Activated CD8-positive, alpha-beta T cell treated with anti-CD3 and anti-CD28 coated beads for 36 hours (primary cell): Measurements from ENCODE around the gene FSD1L. TPM values are rescaled to one million over a fixed set of nuclear protein-coding genes. Genes with fewer than 3 reads are reported as not detected.

Experiments
- ATAC-seq: fragments of 200-7000 bp; cut with Tn5 transposase; one replicate; pipeline ENCODE4 v1.10.0; 2021; ENCODE audit warnings: mild to moderate bottlenecking, moderate library complexity
- CTCF ChIA-PET: fragments of 350-600 bp; sonication (Branson Sonifier 250); formaldehyde crosslinking; loops from one replicate; lab custom pipeline; 2021; ENCODE audit warnings: antibody characterized with exemption; lab: Charles Lee
- POLR2A ChIA-PET: fragments of 350-600 bp; sonication (Branson Sonifier 250); formaldehyde crosslinking; loops from one replicate; lab custom pipeline; 2021; ENCODE audit warnings: antibody characterized with exemption; lab: Charles Lee
- DNase-seq: peaks from one replicate; pipeline ENCODE4 v3.0.0-alpha.2; 2020
- H3K27ac Mint-ChIP-seq: one replicate; pipeline ENCODE4 v1.8.0; 2021; ENCODE audit warnings: mild to moderate bottlenecking, mixed read lengths
- H3K27me3 Mint-ChIP-seq: one replicate; pipeline ENCODE4 v1.8.0; 2021; ENCODE audit warnings: mixed read lengths
- H3K36me3 Mint-ChIP-seq: one replicate; pipeline ENCODE4 v1.8.0; 2021; ENCODE audit warnings: low read depth, mixed read lengths
- H3K4me1 Mint-ChIP-seq: one replicate; pipeline ENCODE4 v1.8.0; 2021; ENCODE audit warnings: low read depth, mixed read lengths
- H3K4me3 Mint-ChIP-seq: one replicate; pipeline ENCODE4 v1.8.0; 2021; ENCODE audit warnings: mild to moderate bottlenecking, moderate library complexity, mixed read lengths
- H3K9me3 Mint-ChIP-seq: one replicate; pipeline ENCODE4 v1.8.0; 2021; ENCODE audit warnings: mixed read lengths
- intact Hi-C: fragments of 100-400 bp; cut with micrococcal nuclease; formaldehyde crosslinking; loops from one replicate; pipeline ENCODE4 v1.10.0; 2022
- total RNA-seq, 2 experiments: library from RNA; stranded (reverse); gene quantifications; one replicate each; pipeline ENCODE4 v1.2.3, GENCODE V29; 2021
- TF ChIP-seq, protein P1 (sequence below): fragments of 200-600 bp; IDR thresholded peaks from one replicate; pipeline ENCODE4 v1.8.0; 2022; ENCODE audit warnings: antibody characterized with exemption, mild to moderate bottlenecking

FSD1L gene
- total RNA-seq, 2 experiments from 2014 or later, result 1.3 TPM

DNA sequence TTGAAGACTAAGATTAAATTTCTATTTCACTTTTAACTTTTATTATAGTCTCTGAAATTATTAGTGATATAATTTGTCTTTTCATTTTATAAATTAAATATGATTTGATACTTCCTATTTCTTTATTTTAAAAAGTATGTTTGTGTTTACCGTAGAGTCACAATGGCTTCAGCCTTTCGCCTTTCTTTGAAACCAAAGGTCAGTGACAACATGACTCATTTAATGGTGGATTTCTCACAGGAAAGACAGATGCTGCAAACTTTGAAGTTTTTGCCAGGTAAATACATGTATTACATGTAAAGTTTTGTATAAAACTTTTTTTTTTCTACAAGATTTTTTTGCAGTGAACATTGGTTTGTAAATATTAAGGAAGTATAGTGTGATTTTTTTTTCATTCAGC is 36.4 kb downstream of the FSD1L start:
- TF ChIP-seq, protein P1, sequence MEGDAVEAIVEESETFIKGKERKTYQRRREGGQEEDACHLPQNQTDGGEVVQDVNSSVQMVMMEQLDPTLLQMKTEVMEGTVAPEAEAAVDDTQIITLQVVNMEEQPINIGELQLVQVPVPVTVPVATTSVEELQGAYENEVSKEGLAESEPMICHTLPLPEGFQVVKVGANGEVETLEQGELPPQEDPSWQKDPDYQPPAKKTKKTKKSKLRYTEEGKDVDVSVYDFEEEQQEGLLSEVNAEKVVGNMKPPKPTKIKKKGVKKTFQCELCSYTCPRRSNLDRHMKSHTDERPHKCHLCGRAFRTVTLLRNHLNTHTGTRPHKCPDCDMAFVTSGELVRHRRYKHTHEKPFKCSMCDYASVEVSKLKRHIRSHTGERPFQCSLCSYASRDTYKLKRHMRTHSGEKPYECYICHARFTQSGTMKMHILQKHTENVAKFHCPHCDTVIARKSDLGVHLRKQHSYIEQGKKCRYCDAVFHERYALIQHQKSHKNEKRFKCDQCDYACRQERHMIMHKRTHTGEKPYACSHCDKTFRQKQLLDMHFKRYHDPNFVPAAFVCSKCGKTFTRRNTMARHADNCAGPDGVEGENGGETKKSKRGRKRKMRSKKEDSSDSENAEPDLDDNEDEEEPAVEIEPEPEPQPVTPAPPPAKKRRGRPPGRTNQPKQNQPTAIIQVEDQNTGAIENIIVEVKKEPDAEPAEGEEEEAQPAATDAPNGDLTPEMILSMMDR, result no peak
- CTCF ChIA-PET, result no interaction called here
- no peaks in the 10 kb centered on the region for H3K27me3 Mint-ChIP-seq
- ATAC-seq (no peak), DNase-seq (no peak)
- no peak overlapping the region for H3K27ac Mint-ChIP-seq
- H3K36me3 Mint-ChIP-seq, result no peaks in the 10 kb centered on the region
- no peaks in the 10 kb centered on the region for H3K4me1 Mint-ChIP-seq
- no peaks in the 10 kb centered on the region for H3K9me3 Mint-ChIP-seq
- no peak overlapping the region for H3K4me3 Mint-ChIP-seq
- intact Hi-C loops, result no loop called here
- POLR2A ChIA-PET, result no interaction called here

DNA sequence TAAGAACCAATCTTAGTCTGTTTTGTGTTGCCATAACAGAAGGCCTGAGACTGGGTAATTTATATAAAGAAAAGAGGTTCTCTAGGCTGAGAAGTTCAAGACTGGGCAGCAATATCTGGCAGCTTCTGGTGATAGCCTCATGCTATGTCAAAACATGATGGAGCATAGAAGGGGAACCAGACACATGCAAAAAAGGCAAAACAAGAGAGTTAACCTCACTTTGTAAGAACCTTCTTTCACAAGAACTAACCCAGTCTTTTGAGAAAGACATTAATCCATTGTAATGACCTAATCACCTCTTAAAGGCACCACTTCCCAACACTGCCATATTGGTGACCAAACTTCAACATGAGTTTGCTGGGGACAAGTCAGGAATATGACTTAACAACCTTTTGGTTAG is 37.3 kb downstream of the FSD1L start:
- ChIA-PET CTCF (no interaction called here), POLR2A (no interaction called here)
- TF ChIP-seq, protein P1, result no peak
- H3K27me3 Mint-ChIP-seq, result no peaks in the 10 kb centered on the region
- H3K9me3 Mint-ChIP-seq, result no peaks in the 10 kb centered on the region
- no peak for ATAC-seq
- intact Hi-C loops, result no loop called here
- H3K36me3 Mint-ChIP-seq, result no peaks in the 10 kb centered on the region
- H3K4me3 Mint-ChIP-seq, result no peak overlapping the region
- no peaks in the 10 kb centered on the region for H3K4me1 Mint-ChIP-seq
- H3K27ac Mint-ChIP-seq, result no peak overlapping the region
- no peak for DNase-seq

DNA sequence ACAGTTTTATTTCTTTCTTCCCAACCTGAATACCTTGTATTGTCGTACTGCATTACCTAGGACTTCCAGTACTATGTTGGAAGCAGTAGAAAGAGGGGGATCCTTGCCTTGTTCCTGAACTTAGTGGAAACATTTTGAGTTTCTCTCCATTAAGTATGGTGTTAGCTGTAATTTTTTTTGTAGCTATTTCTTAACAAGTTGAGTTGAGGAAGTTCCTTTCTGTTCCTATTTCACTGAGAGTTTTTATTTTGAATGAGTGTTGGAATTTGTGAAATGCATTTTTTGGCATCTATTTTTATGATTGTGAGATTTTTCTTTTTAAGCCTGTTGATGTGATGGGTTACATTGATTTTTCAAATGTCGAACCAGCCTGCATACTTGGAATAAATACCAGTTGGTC is 49.0 kb downstream of the FSD1L start:
- Mint-ChIP-seq H3K27ac (no peak overlapping the region), H3K4me1 (no peaks in the 10 kb centered on the region), H3K36me3 (no peaks in the 10 kb centered on the region), H3K4me3 (no peak overlapping the region), H3K9me3 (no peaks in the 10 kb centered on the region), H3K27me3 (no peaks in the 10 kb centered on the region)
- ATAC-seq, result no peak
- TF ChIP-seq, protein P1, result no peak
- intact Hi-C loops, result no loop called here
- ChIA-PET POLR2A (no interaction called here), CTCF (no interaction called here)
- DNase-seq, result no peak

DNA sequence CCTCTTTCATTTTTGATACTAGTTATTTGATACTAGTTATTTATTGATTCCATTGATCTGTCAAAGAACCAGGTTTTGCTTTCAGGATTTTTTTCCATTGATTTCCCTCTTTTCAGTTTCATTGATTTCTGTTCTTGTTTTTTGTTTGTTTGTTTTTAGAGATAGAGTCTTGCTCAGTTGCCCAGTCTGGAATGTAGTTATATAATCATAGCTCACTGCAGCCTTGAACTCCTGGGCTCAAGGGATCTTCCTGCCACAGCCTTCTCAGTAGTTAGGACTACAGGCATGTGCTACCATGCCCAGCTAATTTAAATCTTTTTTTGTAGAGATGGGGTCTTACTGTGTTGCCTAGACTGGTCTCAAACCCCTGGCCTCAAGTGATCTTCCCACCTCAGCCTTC is 49.9 kb downstream of the FSD1L start:
- Mint-ChIP-seq H3K27me3 (no peaks in the 10 kb centered on the region), H3K27ac (no peak overlapping the region), H3K4me3 (no peak overlapping the region), H3K4me1 (no peaks in the 10 kb centered on the region), H3K36me3 (no peaks in the 10 kb centered on the region), H3K9me3 (no peaks in the 10 kb centered on the region)
- POLR2A ChIA-PET, result no interaction called here
- intact Hi-C loops, result no loop called here
- CTCF ChIA-PET, result no interaction called here
- DNase-seq, result no peak
- no peak for ATAC-seq
- TF ChIP-seq, protein P1, result no peak

DNA sequence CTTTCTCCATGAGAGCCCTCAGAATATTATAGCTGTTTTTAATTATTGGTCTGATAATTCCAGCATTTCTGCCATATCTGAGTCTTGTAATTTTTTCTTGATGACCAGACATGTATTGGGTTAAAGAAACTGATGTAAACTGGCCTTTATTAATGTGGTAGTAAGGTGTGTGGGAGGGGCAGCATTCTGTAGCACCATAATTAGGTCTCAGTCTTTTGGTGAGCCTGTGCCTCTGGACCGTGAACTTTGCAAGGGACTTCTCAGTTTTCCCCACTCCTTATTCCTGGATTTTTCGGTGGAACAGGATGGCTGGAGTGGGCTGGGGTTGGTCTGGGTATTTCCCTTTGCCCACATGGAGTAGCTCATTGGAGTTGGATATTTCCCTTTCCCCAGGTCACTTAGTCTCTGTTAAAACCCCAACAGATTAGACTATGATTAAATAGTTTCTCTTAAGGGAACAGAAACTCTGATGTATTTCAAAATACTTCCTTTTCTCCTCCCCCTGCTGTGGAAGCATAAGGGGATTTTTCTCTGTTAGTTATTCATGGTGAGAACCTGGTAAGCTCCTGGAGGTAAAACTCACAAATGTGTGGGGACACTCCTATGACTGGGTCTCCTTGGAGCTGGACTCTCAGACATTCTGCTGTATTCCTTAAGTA is 52.4 kb downstream of the FSD1L start:
- POLR2A ChIA-PET, result no interaction called here
- no peaks in the 10 kb centered on the region for H3K36me3 Mint-ChIP-seq
- no peak for DNase-seq

More for the DNA sequence above, 52.4 kb downstream of the FSD1L start:
- CTCF ChIA-PET, result interaction anchor here (0.7 kb wide), 1 partner anchor 10 kb away, joined by 3 read pairs; no protein-coding TSS in a partner anchor
- TF ChIP-seq, protein P1, result no peak
- H3K27ac Mint-ChIP-seq, result no peak overlapping the region
- H3K27me3 Mint-ChIP-seq, result no peaks in the 10 kb centered on the region
- intact Hi-C loops, result no loop called here
- no peaks in the 10 kb centered on the region for H3K4me1 Mint-ChIP-seq
- H3K4me3 Mint-ChIP-seq, result no peak overlapping the region
- H3K9me3 Mint-ChIP-seq, result no peaks in the 10 kb centered on the region
- no peak for ATAC-seq
